ENCODE results near the gene SLC66A2. TPM values are rescaled to one million over a fixed set of nuclear protein-coding genes. Genes with fewer than 3 reads are reported as not detected.

SLC66A2 gene
- total RNA-seq, 3 donors from 2014 or later (not counting 1 experiment from before 2014, with no cell fraction given): 51.2 to 62.4 (median 54.1) TPM

GRCh38 chr18:79872527-79873444, 78.7 kb downstream of the SLC66A2 start:
- Histone ChIP-seq H3K9me3 (ENCODE audit: control insufficient read depth, insufficient read depth, low read length) (no peaks in the 10 kb centered on the region), H3K27ac (ENCODE audit: low read length) (no peak overlapping the region), H3K27me3 (ENCODE audit: control insufficient read depth, insufficient read depth, low read length) (no peaks in the 10 kb centered on the region), H3K4me3 (ENCODE audit: low read length) (no peak overlapping the region), H3K4me1 (ENCODE audit: control insufficient read depth, insufficient read depth, low read length) (no peaks in the 10 kb centered on the region), H3K36me3 (ENCODE audit: control insufficient read depth, insufficient read depth, low read length) (no peaks in the 10 kb centered on the region)
- no peaks in the 10 kb centered on the region for H3K27me3 Mint-ChIP-seq (ENCODE audit: low read depth in 2 of 2)
- no peaks in the 10 kb centered on the region for H3K9me3 Mint-ChIP-seq
- TF ChIP-seq, protein P1, sequence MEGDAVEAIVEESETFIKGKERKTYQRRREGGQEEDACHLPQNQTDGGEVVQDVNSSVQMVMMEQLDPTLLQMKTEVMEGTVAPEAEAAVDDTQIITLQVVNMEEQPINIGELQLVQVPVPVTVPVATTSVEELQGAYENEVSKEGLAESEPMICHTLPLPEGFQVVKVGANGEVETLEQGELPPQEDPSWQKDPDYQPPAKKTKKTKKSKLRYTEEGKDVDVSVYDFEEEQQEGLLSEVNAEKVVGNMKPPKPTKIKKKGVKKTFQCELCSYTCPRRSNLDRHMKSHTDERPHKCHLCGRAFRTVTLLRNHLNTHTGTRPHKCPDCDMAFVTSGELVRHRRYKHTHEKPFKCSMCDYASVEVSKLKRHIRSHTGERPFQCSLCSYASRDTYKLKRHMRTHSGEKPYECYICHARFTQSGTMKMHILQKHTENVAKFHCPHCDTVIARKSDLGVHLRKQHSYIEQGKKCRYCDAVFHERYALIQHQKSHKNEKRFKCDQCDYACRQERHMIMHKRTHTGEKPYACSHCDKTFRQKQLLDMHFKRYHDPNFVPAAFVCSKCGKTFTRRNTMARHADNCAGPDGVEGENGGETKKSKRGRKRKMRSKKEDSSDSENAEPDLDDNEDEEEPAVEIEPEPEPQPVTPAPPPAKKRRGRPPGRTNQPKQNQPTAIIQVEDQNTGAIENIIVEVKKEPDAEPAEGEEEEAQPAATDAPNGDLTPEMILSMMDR (IDR thresholded peaks at IDR 0.05): no peak
- ATAC-seq (no peak), DNase-seq (no peak)
- WGBS (ENCODE audit: insufficient coverage): 51% methylated on average over 35 of the region's 36 CpGs
- intact Hi-C loops (cut with micrococcal nuclease): no loop called here
- no peak overlapping the region for H3K27ac Mint-ChIP-seq
- no peaks in the 10 kb centered on the region for H3K36me3 Mint-ChIP-seq
- H3K4me1 Mint-ChIP-seq: no peaks in the 10 kb centered on the region
- H3K4me3 Mint-ChIP-seq: no peak overlapping the region

GRCh38 chr18:79871481-79872091, 79.9 kb downstream of the SLC66A2 start:
- Histone ChIP-seq H3K4me1 (ENCODE audit: control insufficient read depth, insufficient read depth, low read length) (no peaks in the 10 kb centered on the region), H3K9me3 (ENCODE audit: control insufficient read depth, insufficient read depth, low read length) (no peaks in the 10 kb centered on the region), H3K4me3 (ENCODE audit: low read length) (no peak overlapping the region), H3K27me3 (ENCODE audit: control insufficient read depth, insufficient read depth, low read length) (no peaks in the 10 kb centered on the region), H3K36me3 (ENCODE audit: control insufficient read depth, insufficient read depth, low read length) (no peaks in the 10 kb centered on the region), H3K27ac (ENCODE audit: low read length) (no peak overlapping the region)
- Mint-ChIP-seq H3K4me3 (no peak overlapping the region), H3K27ac (no peak overlapping the region), H3K9me3 (no peaks in the 10 kb centered on the region), H3K27me3 (ENCODE audit: low read depth in 2 of 2) (no peaks in the 10 kb centered on the region), H3K36me3 (no peaks in the 10 kb centered on the region), H3K4me1 (no peaks in the 10 kb centered on the region)
- 86% methylated on average over 33 of the region's 33 CpGs for WGBS (ENCODE audit: insufficient coverage)
- intact Hi-C loops (cut with micrococcal nuclease): no loop called here
- no peak for ATAC-seq
- TF ChIP-seq, protein P1 (IDR thresholded peaks at IDR 0.05): no peak
- DNase-seq: no peak

DNA sequence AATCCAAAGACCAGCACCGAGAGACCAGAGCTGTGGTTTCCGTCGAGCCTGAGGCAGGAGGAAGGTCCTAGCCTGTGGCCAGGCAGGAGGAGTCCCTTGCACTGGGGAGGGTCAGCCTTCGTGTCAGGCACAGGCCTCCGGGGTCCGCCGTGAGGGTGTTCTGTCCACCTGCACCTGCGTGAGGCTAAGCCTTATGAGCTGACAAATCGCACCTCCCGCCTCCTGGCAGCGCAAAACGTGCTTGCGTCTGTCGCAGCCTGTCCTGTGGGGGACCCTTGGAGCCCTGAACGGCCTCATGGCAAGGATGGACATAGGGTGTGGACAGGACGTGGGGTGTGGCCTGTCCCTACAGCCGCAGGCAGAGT, 80.4 kb downstream of the SLC66A2 start:
- Histone ChIP-seq H3K9me3 (ENCODE audit: control insufficient read depth, insufficient read depth, low read length) (no peaks in the 10 kb centered on the region), H3K36me3 (ENCODE audit: control insufficient read depth, insufficient read depth, low read length) (no peaks in the 10 kb centered on the region), H3K4me3 (ENCODE audit: low read length) (no peak overlapping the region), H3K27ac (ENCODE audit: low read length) (no peak overlapping the region), H3K27me3 (ENCODE audit: control insufficient read depth, insufficient read depth, low read length) (no peaks in the 10 kb centered on the region), H3K4me1 (ENCODE audit: control insufficient read depth, insufficient read depth, low read length) (no peaks in the 10 kb centered on the region)
- TF ChIP-seq, protein P1 (IDR thresholded peaks at IDR 0.05): no peak
- Mint-ChIP-seq H3K4me3 (no peak overlapping the region), H3K36me3 (no peaks in the 10 kb centered on the region), H3K27me3 (ENCODE audit: low read depth in 2 of 2) (no peaks in the 10 kb centered on the region), H3K9me3 (no peaks in the 10 kb centered on the region), H3K27ac (no peak overlapping the region), H3K4me1 (no peaks in the 10 kb centered on the region)
- no peak for ATAC-seq
- WGBS (ENCODE audit: insufficient coverage): 89% methylated on average over 17 of the region's 17 CpGs
- DNase-seq: no peak
- intact Hi-C loops (cut with micrococcal nuclease): no loop called here
